RKO (cell line): Measurements from ENCODE around the gene PIGBOS1.
"Not testable (repeated sequence)": the region's sequence is repeated elsewhere in the genome, so short reads cannot be mapped to it uniquely, and the experiment has no call there.

ENCODE experiments used
- DNase-seq: peaks from one replicate; pipeline ENCODE4 v3.0.0-alpha.2; 2016; ENCODE audit warnings: low spot score

Gene PIGBOS1

GRCh38 chr15:55318588-55319494 lies at the start of gene PIGBOS1, which contains the start of gene PIGB:
TSS of gene PIGBOS1 (minus strand) at chr15:55319123. CDS start at chr15:55317792, 1,331 bp downstream.
TSS of gene PIGB (plus strand) at chr15:55319222. CDS start at chr15:55319251, 29 bp downstream.
- peak; percentile 91 for DNase-seq

GRCh38 chr15:55366981-55367380 lies 48.1 kb upstream of the PIGBOS1 start:
- DNase-seq, result no peak

GRCh38 chr15:55362641-55363040 lies 43.7 kb upstream of the PIGBOS1 start:
- no peak for DNase-seq

- DNase-seq, result no peak
Observed at GRCh38 chr15:55361048-55361447, 42.1 kb upstream of the PIGBOS1 start.

- no peak for DNase-seq
Observed at GRCh38 chr15:55360256-55360655, 41.3 kb upstream of the PIGBOS1 start.

- DNase-seq, result no peak
Observed at GRCh38 chr15:55358471-55358870, 39.5 kb upstream of the PIGBOS1 start.

- DNase-seq, result no peak
Observed at GRCh38 chr15:55357774-55358173, 38.9 kb upstream of the PIGBOS1 start.

GRCh38 chr15:55356985-55357585 lies 38.2 kb upstream of the PIGBOS1 start:
- no peak for DNase-seq

- DNase-seq, result no peak
Observed at GRCh38 chr15:55353025-55353424, 34.1 kb upstream of the PIGBOS1 start.

GRCh38 chr15:55349282-55349681 lies 30.4 kb upstream of the PIGBOS1 start:
- DNase-seq, result no peak

- DNase-seq, result no peak
Observed at GRCh38 chr15:55348281-55348778, 29.4 kb upstream of the PIGBOS1 start.

GRCh38 chr15:55344206-55344605 lies 25.3 kb upstream of the PIGBOS1 start:
- DNase-seq, result no peak

GRCh38 chr15:55343168-55343567 lies 24.2 kb upstream of the PIGBOS1 start:
- DNase-seq, result no peak

GRCh38 chr15:55337160-55337559 lies 18.2 kb upstream of the PIGBOS1 start:
- DNase-seq, result no peak

- peak; percentile 14 for DNase-seq
Observed at GRCh38 chr15:55334997-55335396, 16.1 kb upstream of the PIGBOS1 start.

- no peak for DNase-seq
Observed at GRCh38 chr15:55334371-55334770, 15.4 kb upstream of the PIGBOS1 start.

GRCh38 chr15:55327387-55327786 lies 8.5 kb upstream of the PIGBOS1 start:
- no peak for DNase-seq

- no peak for DNase-seq
Observed at GRCh38 chr15:55322467-55322866, 3.5 kb upstream of the PIGBOS1 start.

GRCh38 chr15:55320963-55321362 lies 2.0 kb upstream of the PIGBOS1 start:
- no peak for DNase-seq

- peak; percentile 32 for DNase-seq
Observed at GRCh38 chr15:55320238-55320550, 1.3 kb upstream of the PIGBOS1 start.

GRCh38 chr15:55319537-55320237 lies 764 bp upstream of the PIGBOS1 start:
- peak; percentile 85 for DNase-seq

- not testable (repeated sequence) for DNase-seq
Observed at GRCh38 chr15:55302801-55303200, 16.1 kb downstream of the PIGBOS1 start.

GRCh38 chr15:55297315-55297714 lies 21.6 kb downstream of the PIGBOS1 start:
- no peak for DNase-seq
